ENCODE data around the gene RANBP9. TPM values are rescaled to one million over a fixed set of nuclear protein-coding genes. Genes with fewer than 3 reads are reported as not detected.

RANBP9 gene
- total RNA-seq, 1 donor from 2014 or later = 50.2 TPM

DNA sequence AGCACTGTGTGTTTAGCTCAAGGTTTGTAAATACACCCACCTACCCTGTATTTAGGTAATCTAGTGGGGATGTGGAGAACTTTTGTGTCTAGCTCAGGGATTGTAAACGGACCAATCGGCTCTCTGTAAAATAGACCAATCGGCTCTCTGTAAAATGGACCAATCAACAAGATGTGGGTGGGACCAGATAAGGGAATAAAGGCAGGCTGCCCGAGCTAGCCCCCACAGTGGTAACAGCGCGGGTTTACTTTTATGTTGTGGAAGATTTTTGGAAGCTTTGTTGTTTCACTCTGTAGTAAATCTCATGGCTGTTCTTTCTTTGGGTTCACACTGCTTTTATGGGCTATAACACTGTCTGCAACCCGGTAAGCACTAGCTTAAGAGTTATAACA lies 32.1 kb upstream of the RANBP9 start:
- Mint-ChIP-seq H3K4me1 (ENCODE audit: low read depth, unreplicated experiment) (no peaks in the 10 kb centered on the region), H3K9me3 (ENCODE audit: unreplicated experiment) (peaks cover 4% of the 10 kb centered on the region), H3K4me3 (ENCODE audit: unreplicated experiment) (no peak overlapping the region), H3K36me3 (ENCODE audit: unreplicated experiment) (peaks cover 7% of the 10 kb centered on the region), H3K27ac (ENCODE audit: unreplicated experiment) (no peak overlapping the region), H3K27me3 (ENCODE audit: unreplicated experiment) (no peaks in the 10 kb centered on the region)
- no peak for DNase-seq
- TF ChIP-seq, protein P1, sequence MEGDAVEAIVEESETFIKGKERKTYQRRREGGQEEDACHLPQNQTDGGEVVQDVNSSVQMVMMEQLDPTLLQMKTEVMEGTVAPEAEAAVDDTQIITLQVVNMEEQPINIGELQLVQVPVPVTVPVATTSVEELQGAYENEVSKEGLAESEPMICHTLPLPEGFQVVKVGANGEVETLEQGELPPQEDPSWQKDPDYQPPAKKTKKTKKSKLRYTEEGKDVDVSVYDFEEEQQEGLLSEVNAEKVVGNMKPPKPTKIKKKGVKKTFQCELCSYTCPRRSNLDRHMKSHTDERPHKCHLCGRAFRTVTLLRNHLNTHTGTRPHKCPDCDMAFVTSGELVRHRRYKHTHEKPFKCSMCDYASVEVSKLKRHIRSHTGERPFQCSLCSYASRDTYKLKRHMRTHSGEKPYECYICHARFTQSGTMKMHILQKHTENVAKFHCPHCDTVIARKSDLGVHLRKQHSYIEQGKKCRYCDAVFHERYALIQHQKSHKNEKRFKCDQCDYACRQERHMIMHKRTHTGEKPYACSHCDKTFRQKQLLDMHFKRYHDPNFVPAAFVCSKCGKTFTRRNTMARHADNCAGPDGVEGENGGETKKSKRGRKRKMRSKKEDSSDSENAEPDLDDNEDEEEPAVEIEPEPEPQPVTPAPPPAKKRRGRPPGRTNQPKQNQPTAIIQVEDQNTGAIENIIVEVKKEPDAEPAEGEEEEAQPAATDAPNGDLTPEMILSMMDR (IDR thresholded peaks at IDR 0.05; ENCODE audit: partially characterized antibody, unreplicated experiment) = no peak

DNA sequence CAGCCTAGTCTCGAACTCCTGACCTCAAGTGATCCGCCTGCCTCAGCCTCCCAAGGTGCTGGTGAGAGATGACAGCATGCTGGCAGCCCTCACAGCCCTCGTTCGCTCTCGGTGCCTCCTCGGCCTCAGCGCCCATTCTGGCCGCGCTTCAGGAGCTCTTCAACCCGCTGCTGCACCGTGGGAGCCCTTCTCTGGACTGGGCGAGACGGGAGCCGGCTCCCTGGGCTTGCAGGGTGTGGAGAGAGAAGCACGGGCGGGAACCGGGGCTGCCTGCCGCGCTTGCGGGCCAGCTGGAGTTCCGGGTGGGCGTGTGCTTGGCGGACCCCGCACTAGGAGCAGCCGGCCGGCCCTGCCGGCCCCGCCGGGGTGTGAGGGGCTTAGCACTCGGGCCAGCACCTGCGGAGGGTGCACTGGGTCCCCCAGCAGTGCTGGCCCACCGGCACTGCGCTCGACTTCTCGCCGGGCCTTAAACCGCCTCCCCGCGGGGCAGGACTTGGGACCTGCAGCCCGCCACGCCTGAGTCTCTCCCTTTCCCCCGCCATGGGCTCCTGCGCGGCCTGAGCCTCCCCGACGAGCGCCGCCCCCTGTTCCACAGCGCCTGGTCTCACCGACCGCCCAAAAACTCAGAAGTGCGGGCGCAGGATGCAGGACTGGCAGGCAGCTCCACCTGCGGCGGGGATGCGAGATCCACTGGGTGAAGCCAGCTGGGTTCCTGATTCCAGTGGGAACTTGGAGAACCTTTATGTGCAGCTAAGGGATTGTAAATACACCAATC lies 31.5 kb upstream of the RANBP9 start:
- H3K4me3 Mint-ChIP-seq (ENCODE audit: unreplicated experiment) = no peak overlapping the region
- H3K27me3 Mint-ChIP-seq (ENCODE audit: unreplicated experiment) = no peaks in the 10 kb centered on the region
- H3K27ac Mint-ChIP-seq (ENCODE audit: unreplicated experiment) = no peak overlapping the region
- peaks cover 4% of the 10 kb centered on the region for H3K9me3 Mint-ChIP-seq (ENCODE audit: unreplicated experiment)
- peaks cover 7% of the 10 kb centered on the region for H3K36me3 Mint-ChIP-seq (ENCODE audit: unreplicated experiment)
- no peak for DNase-seq
- H3K4me1 Mint-ChIP-seq (ENCODE audit: low read depth, unreplicated experiment) = no peaks in the 10 kb centered on the region
- TF ChIP-seq, protein P1 (IDR thresholded peaks at IDR 0.05; ENCODE audit: partially characterized antibody, unreplicated experiment) = no peak

DNA sequence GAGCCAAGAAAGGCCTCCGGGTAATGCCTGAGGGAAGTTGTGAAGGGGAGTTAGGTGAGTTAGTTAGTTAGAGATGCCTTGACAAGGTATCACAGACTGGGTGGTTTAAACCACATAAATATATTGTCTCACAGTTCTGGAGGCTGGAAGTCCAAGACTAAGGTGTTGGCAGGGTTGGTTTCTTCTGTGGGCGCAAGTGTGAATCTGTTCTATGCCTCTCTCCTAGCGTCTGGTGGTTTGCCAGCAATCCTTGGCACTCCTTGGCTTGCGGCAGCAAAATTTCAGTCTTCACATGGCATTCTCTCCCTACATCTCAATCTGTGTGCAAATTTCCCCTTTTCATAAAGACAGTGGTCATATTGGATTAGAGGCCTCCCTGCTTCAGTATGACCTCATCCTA lies 29.7 kb upstream of the RANBP9 start:
- H3K36me3 Mint-ChIP-seq (ENCODE audit: unreplicated experiment) = peaks cover 7% of the 10 kb centered on the region
- no peak overlapping the region for H3K4me3 Mint-ChIP-seq (ENCODE audit: unreplicated experiment)
- no peak for DNase-seq
- H3K27me3 Mint-ChIP-seq (ENCODE audit: unreplicated experiment) = no peaks in the 10 kb centered on the region
- H3K27ac Mint-ChIP-seq (ENCODE audit: unreplicated experiment) = no peak overlapping the region
- H3K9me3 Mint-ChIP-seq (ENCODE audit: unreplicated experiment) = peaks cover 4% of the 10 kb centered on the region
- no peaks in the 10 kb centered on the region for H3K4me1 Mint-ChIP-seq (ENCODE audit: low read depth, unreplicated experiment)
- TF ChIP-seq, protein P1 (IDR thresholded peaks at IDR 0.05; ENCODE audit: partially characterized antibody, unreplicated experiment) = no peak

DNA sequence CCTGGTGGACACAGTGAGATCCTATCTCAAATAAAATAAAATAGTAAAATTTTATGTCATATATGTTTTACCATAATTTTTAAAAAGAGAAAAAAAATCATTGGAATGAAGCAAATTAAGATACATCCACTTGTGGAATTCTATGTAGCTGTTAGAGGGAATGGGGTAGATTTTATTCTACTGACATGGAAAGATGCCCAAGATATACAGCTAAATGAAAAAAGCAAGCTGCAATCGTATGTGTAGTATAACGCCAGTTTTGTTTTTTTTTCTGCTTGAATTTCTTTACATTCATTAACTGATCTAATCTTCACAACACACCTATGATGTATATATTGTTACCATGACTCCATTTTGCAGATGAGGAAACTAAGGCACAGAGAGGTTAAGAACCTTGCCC lies 23.4 kb upstream of the RANBP9 start:
- H3K27me3 Mint-ChIP-seq (ENCODE audit: unreplicated experiment) = peaks cover 2% of the 10 kb centered on the region
- H3K9me3 Mint-ChIP-seq (ENCODE audit: unreplicated experiment) = no peaks in the 10 kb centered on the region
- DNase-seq = no peak
- peaks cover 4% of the 10 kb centered on the region for H3K4me1 Mint-ChIP-seq (ENCODE audit: low read depth, unreplicated experiment)
- TF ChIP-seq, protein P1 (IDR thresholded peaks at IDR 0.05; ENCODE audit: partially characterized antibody, unreplicated experiment) = no peak
- no peak overlapping the region for H3K27ac Mint-ChIP-seq (ENCODE audit: unreplicated experiment)
- H3K36me3 Mint-ChIP-seq (ENCODE audit: unreplicated experiment) = no peaks in the 10 kb centered on the region
- H3K4me3 Mint-ChIP-seq (ENCODE audit: unreplicated experiment) = no peak overlapping the region

DNA sequence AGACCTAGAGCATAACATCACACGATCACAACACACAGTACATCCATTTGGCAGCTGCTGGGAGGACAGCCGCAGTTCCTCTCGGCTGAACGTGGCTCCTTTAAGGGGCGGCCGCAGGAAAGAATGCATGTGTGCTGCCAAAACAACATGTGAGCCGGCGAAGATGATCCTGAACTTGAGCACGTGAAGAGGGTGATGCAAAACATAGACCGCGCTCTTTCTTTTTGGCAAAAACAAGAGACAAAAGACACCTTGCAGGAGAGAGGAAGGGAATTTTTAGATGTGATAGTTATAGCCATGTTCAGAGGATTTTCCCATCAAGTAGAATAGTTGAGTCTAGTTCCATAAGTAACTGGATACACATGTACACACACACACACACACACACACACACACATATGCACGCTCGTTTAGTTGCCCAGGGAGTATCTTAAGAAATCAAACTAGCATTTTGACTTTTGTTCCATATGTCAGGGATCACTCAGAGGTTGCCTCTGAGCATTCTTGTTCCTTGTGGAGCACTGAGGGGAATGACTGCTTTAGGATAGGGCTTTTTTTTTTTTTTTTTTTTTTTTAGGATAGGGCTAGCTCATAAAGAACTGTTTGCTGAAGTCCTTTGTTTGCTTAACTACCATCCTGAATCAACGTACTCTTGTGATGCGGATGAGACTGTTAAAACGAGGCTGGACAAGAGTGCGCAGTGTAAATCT lies 21.7 kb upstream of the RANBP9 start:
- Mint-ChIP-seq H3K27me3 (ENCODE audit: unreplicated experiment) (peaks cover 2% of the 10 kb centered on the region), H3K4me3 (ENCODE audit: unreplicated experiment) (no peak overlapping the region), H3K27ac (ENCODE audit: unreplicated experiment) (no peak overlapping the region), H3K4me1 (ENCODE audit: low read depth, unreplicated experiment) (peaks cover 4% of the 10 kb centered on the region), H3K9me3 (ENCODE audit: unreplicated experiment) (no peaks in the 10 kb centered on the region), H3K36me3 (ENCODE audit: unreplicated experiment) (no peaks in the 10 kb centered on the region)
- TF ChIP-seq, protein P1 (IDR thresholded peaks at IDR 0.05; ENCODE audit: partially characterized antibody, unreplicated experiment) = no peak
- no peak for DNase-seq

All from glutamatergic neuron (in vitro differentiated cells).